ENCODE data around the gene NPAS3.

NPAS3 gene

GRCh38 chr14:33596211-33597080 is 657.8 kb downstream of the NPAS3 start:
- no peak for DNase-seq

- DNase-seq: no peak
Observed at GRCh38 chr14:33598582-33598981, 659.9 kb downstream of the NPAS3 start.

GRCh38 chr14:33602396-33602795 is 663.7 kb downstream of the NPAS3 start:
- no peak for DNase-seq

- no peak for DNase-seq
Observed at GRCh38 chr14:33606591-33606990, 667.9 kb downstream of the NPAS3 start.

- DNase-seq: no peak
Observed at GRCh38 chr14:33609582-33609981, 670.9 kb downstream of the NPAS3 start.

GRCh38 chr14:33610121-33610520 is 671.4 kb downstream of the NPAS3 start:
- no peak for DNase-seq

- no peak for DNase-seq
Observed at GRCh38 chr14:33611405-33612196, 672.9 kb downstream of the NPAS3 start.

- no peak for DNase-seq
Observed at GRCh38 chr14:33612197-33612505, 673.5 kb downstream of the NPAS3 start.

- DNase-seq: no peak
Observed at GRCh38 chr14:33617154-33617553, 678.5 kb downstream of the NPAS3 start.

GRCh38 chr14:33618361-33619105 is 679.9 kb downstream of the NPAS3 start:
- no peak for DNase-seq

GRCh38 chr14:33622496-33622895 is 683.8 kb downstream of the NPAS3 start:
- no peak for DNase-seq

GRCh38 chr14:33629792-33630191 is 691.1 kb downstream of the NPAS3 start:
- no peak for DNase-seq

- DNase-seq: no peak
Observed at GRCh38 chr14:33631021-33631420, 692.3 kb downstream of the NPAS3 start.

- no peak for DNase-seq
Observed at GRCh38 chr14:33631441-33631840, 692.8 kb downstream of the NPAS3 start.

GRCh38 chr14:33634631-33635030 is 696.0 kb downstream of the NPAS3 start:
- DNase-seq: no peak

- no peak for DNase-seq
Observed at GRCh38 chr14:33636716-33637115, 698.0 kb downstream of the NPAS3 start.

- DNase-seq: no peak
Observed at GRCh38 chr14:33642080-33642479, 703.4 kb downstream of the NPAS3 start.

GRCh38 chr14:33642691-33643244 is 704.1 kb downstream of the NPAS3 start:
- DNase-seq: no peak

GRCh38 chr14:33643426-33644181 is 704.9 kb downstream of the NPAS3 start:
- no peak for DNase-seq

GRCh38 chr14:33646692-33647260 is 708.1 kb downstream of the NPAS3 start:
- DNase-seq: no peak

GRCh38 chr14:33647385-33647786 is 708.7 kb downstream of the NPAS3 start:
- no peak for DNase-seq

GRCh38 chr14:33650430-33650829 is 711.8 kb downstream of the NPAS3 start:
- no peak for DNase-seq
